SK-N-SH (cell line): ENCODE data around the gene ZNF14.
"Not testable (repeated sequence)": the region's sequence is repeated elsewhere in the genome, so short reads cannot be mapped to it uniquely, and the experiment has no call there.

ENCODE experiments used
- JUND ChIP-seq: IDR thresholded peaks from 2 replicates; pipeline ENCODE4 v1.4.0; 2012
- NFIC ChIP-seq: IDR thresholded peaks from 2 replicates; pipeline ENCODE4 v1.4.0; 2012; ENCODE audit warnings: borderline replicate concordance
- POLR2AphosphoS5 ChIP-seq: IDR thresholded peaks from 2 replicates; pipeline ENCODE4 v1.6.1; 2012; ENCODE audit warnings: low read depth, low read length
- RAD21 ChIP-seq: IDR thresholded peaks from 2 replicates; pipeline ENCODE4 v1.6.1; 2012; ENCODE audit warnings: mild to moderate bottlenecking, low read length
- USF2 ChIP-seq: fragments of 150-350 bp; IDR thresholded peaks from 2 replicates; pipeline ENCODE4 v1.6.1; 2017; ENCODE audit warnings: antibody characterized with exemption, low read length, low read depth, borderline replicate concordance
- TF ChIP-seq, protein P1 (sequence below): fragments of 200-600 bp; sonication (generic); IDR thresholded peaks from 2 replicates; pipeline ENCODE4 v1.6.1; 2017; ENCODE audit warnings: antibody characterized with exemption, mild to moderate bottlenecking, moderate library complexity

- TF ChIP-seq, protein P1, sequence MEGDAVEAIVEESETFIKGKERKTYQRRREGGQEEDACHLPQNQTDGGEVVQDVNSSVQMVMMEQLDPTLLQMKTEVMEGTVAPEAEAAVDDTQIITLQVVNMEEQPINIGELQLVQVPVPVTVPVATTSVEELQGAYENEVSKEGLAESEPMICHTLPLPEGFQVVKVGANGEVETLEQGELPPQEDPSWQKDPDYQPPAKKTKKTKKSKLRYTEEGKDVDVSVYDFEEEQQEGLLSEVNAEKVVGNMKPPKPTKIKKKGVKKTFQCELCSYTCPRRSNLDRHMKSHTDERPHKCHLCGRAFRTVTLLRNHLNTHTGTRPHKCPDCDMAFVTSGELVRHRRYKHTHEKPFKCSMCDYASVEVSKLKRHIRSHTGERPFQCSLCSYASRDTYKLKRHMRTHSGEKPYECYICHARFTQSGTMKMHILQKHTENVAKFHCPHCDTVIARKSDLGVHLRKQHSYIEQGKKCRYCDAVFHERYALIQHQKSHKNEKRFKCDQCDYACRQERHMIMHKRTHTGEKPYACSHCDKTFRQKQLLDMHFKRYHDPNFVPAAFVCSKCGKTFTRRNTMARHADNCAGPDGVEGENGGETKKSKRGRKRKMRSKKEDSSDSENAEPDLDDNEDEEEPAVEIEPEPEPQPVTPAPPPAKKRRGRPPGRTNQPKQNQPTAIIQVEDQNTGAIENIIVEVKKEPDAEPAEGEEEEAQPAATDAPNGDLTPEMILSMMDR: not testable (repeated sequence)
- not testable (repeated sequence) for TF ChIP-seq POLR2AphosphoS5, USF2, JUND, RAD21, NFIC
These were observed 48.9 kb upstream of the ZNF14 start for GRCh38 chr19:19781791-19782190.
